SK-N-SH (cell line): ENCODE data around the gene POLR2B.

Experiments
- CTCF ChIP-seq: fragments of 200-600 bp; sonication (generic); IDR thresholded peaks from 2 replicates; pipeline ENCODE4 v1.6.1; 2017; ENCODE audit warnings: antibody characterized with exemption, mild to moderate bottlenecking, moderate library complexity
- EP300 ChIP-seq, 2 experiments: IDR thresholded peaks; 2 replicates each; pipeline versions ENCODE4 v1.4.0 to v1.6.1; 2012; ENCODE audit warnings: borderline replicate concordance in 1 of 2, low read depth in 1 of 2, low read length in 1 of 2
- EZH2phosphoT487 ChIP-seq: fragments of 200-600 bp; sonication (generic); IDR thresholded peaks from 2 replicates; pipeline ENCODE4 v1.6.1; 2017; ENCODE audit warnings: low read depth, mixed run types, mild to moderate bottlenecking, antibody characterized with exemption, moderate library complexity, borderline replicate concordance
- GABPA ChIP-seq: IDR thresholded peaks from 2 replicates; pipeline ENCODE4 v1.4.0; 2012; ENCODE audit warnings: low read depth, mild to moderate bottlenecking
- GATA2 ChIP-seq: sonication (generic); formaldehyde crosslinking; IDR thresholded peaks from 2 replicates; pipeline ENCODE4 v1.5.0; 2020; ENCODE audit warnings: mild to moderate bottlenecking, missing genetic modification reagents
- MXI1 ChIP-seq: IDR thresholded peaks from 2 replicates; pipeline ENCODE4 v1.6.1; 2012; ENCODE audit warnings: mild to moderate bottlenecking, low read depth, low read length, improper control_type of control experiment
- SMC3 ChIP-seq: IDR thresholded peaks from 2 replicates; pipeline ENCODE4 v1.6.1; 2012; ENCODE audit warnings: low read depth, low read length, improper control_type of control experiment
- USF1 ChIP-seq: IDR thresholded peaks from 2 replicates; pipeline ENCODE4 v1.4.0; 2012; ENCODE audit warnings: low read depth, borderline replicate concordance

- TF ChIP-seq MXI1, result no peak
- no peak for TF ChIP-seq GABPA
- no peak for TF ChIP-seq CTCF
- no peak for TF ChIP-seq USF1
- TF ChIP-seq GATA2 (CRISPR knock-in tag), result no peak
- TF ChIP-seq EP300 (IDR thresholded peaks at IDR 0.05; ENCODE audit: borderline replicate concordance in 1 of 2, low read depth in 1 of 2, low read length in 1 of 2), result no peak
- no peak for TF ChIP-seq SMC3
- TF ChIP-seq EZH2phosphoT487, result no peak
Measured at GRCh38 chr4:56959100-56959499, 19.6 kb upstream of the POLR2B start.
